RWPE1 (cell line): ENCODE data around the gene EFNB1.
"Not testable (repeated sequence)": the region's sequence is repeated elsewhere in the genome, so short reads cannot be mapped to it uniquely, and the experiment has no call there.

ENCODE experiments used
- CTCF ChIA-PET: fragments of 350-600 bp; sonication (Branson Sonifier 250); formaldehyde crosslinking; extraction: SDS; loops from one replicate; lab custom pipeline; 2021; lab: Yijun Ruan, JAX
- POLR2A ChIA-PET: fragments of 400-600 bp; formaldehyde crosslinking; extraction: SDS; loops from one replicate; lab custom pipeline; 2020; ENCODE audit warnings: antibody characterized with exemption; ENCODE audit not compliant: low non-redundant PET; lab: Yijun Ruan, JAX
- DNase-seq: peaks from one replicate; pipeline ENCODE4 v3.0.0; 2012; ENCODE audit warnings: low spot score
- H3K27ac ChIP-seq: fragments of 450-650 bp; 2 replicates; pipeline ENCODE4 v1.5.1; 2017
- TF ChIP-seq, protein P1 (sequence below): fragments of 450-650 bp; conservative IDR thresholded peaks from 2 replicates; pipeline ENCODE4 v1.5.1; 2017; ENCODE audit warnings: low read depth, mild to moderate bottlenecking

Gene EFNB1

DNA sequence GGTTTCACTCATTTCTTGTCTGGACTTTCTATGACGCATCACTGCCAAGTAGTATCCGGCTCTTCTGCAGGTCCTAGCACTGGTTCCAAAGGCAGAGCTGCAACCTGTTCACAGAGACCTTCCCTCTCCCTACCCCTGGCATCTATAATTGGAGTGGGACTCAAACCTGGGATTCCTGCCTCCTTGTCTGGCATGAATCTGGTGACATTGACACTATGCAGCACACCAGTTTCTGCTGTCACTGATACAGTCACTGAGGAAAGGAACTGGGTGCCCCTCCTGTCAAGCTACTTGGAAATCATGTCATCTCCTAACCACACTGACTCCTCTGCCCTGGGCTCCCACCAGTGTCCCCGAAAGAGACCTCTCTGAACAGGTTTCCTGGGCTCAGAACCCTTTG, 33.1 kb upstream of the EFNB1 start:
- ChIA-PET CTCF (no interaction called here), POLR2A (no interaction called here)
- TF ChIP-seq, protein P1, sequence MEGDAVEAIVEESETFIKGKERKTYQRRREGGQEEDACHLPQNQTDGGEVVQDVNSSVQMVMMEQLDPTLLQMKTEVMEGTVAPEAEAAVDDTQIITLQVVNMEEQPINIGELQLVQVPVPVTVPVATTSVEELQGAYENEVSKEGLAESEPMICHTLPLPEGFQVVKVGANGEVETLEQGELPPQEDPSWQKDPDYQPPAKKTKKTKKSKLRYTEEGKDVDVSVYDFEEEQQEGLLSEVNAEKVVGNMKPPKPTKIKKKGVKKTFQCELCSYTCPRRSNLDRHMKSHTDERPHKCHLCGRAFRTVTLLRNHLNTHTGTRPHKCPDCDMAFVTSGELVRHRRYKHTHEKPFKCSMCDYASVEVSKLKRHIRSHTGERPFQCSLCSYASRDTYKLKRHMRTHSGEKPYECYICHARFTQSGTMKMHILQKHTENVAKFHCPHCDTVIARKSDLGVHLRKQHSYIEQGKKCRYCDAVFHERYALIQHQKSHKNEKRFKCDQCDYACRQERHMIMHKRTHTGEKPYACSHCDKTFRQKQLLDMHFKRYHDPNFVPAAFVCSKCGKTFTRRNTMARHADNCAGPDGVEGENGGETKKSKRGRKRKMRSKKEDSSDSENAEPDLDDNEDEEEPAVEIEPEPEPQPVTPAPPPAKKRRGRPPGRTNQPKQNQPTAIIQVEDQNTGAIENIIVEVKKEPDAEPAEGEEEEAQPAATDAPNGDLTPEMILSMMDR, result no peak
- no peak for DNase-seq
- no peak overlapping the region for H3K27ac ChIP-seq

- CTCF ChIA-PET, H3K27ac ChIP-seq, DNase-seq, POLR2A ChIA-PET: not testable (repeated sequence)
These were observed 30.4 kb upstream of the EFNB1 start for GRCh38 chrX:68798400-68798799.

- ChIA-PET CTCF (no interaction called here), POLR2A (no interaction called here)
- TF ChIP-seq, protein P1, result no peak
- no peak for DNase-seq
- no peak overlapping the region for H3K27ac ChIP-seq
These were observed 27.0 kb upstream of the EFNB1 start for GRCh38 chrX:68801737-68802290.

DNA sequence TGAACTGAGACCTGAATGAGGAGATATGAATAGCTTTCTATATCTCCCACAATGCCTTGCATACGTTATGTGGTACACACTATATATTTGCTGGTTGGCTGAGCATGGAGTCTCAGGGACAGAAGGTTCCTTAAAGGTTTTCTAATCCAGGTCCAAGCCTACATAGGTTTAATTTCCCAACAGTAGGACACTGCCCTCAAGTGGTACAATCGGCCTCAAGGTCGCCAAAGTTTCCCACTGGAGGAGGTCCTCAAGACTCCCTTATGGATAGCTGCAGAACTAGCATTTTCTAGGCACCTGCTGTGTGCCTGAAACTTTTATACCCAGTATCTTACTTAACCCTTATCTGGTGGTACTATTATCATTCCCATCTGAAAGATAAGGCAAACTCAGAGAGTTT, 21.0 kb upstream of the EFNB1 start:
- no peak for DNase-seq
- no peak overlapping the region for H3K27ac ChIP-seq
- CTCF ChIA-PET, result interaction anchor here (0.6 to 1.2 kb wide), 3 partner anchors 74 to 1232 kb away, joined by 3 to 4 read pairs (median 3); no protein-coding TSS in a partner anchor
- TF ChIP-seq, protein P1, result 0 out of 2 replicates have a peak, but pooled peaks have one; percentile 7
- POLR2A ChIA-PET, result no interaction called here

GRCh38 chrX:68808686-68809357, 20.0 kb upstream of the EFNB1 start:
- DNase-seq, result no peak
- H3K27ac ChIP-seq, result no peak overlapping the region
- POLR2A ChIA-PET, result no interaction called here
- TF ChIP-seq, protein P1, result 0 out of 2 replicates have a peak, but pooled peaks have one; percentile 7
- CTCF ChIA-PET, result interaction anchor here (0.6 to 1.0 kb wide), 2 partner anchors 13 to 77 kb away, joined by 3 read pairs; no protein-coding TSS in a partner anchor

DNA sequence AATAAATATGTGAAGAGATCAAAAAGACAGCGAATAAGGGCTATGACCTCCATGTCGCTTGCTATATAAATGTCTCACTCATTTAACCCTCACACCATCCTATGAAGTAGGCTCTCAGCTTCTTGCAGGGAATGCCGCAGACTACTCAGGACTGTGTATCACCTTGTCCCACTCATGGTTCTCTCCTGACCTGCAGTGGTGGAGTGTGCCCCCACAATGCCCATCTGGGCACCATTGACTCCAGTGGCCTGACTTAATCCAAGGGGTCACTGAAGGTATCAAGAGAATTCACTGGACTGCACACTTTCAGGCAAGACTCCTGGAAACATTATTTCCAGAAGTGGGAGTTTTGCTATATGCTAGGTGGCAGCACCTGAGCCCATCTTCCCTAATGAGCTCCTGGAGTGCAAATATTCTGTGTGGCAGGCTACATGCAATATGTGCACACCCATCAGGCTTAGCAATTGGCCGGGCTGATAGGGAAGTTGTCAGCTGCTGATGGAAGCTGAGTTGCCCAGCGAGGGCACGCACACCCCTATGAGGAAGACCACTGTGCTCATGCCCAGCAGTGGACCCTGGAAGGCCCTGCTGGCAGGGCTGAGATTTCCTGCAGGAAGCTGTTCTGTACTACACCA, 8.2 kb upstream of the EFNB1 start:
- TF ChIP-seq, protein P1, result no peak
- no peak for DNase-seq
- CTCF ChIA-PET, result interaction anchor here (0.6 to 1.2 kb wide), 2 partner anchors 338 to 401 kb away, joined by 4 read pairs; no protein-coding TSS in a partner anchor
- POLR2A ChIA-PET, result no interaction called here
- H3K27ac ChIP-seq, result no peak overlapping the region
